Endothelial cell of umbilical vein (primary cell): ENCODE results near the gene KAZN. TPM values are rescaled to one million over a fixed set of nuclear protein-coding genes. Genes with fewer than 3 reads are reported as not detected.
"Not testable (repeated sequence)": the region's sequence is repeated elsewhere in the genome, so short reads cannot be mapped to it uniquely, and the experiment has no call there.

Experiments used
- BruUV-seq: library from RNA; stranded (reverse); fragments of 400-500 nt; replicated peaks from 2 replicates; lab custom pipeline; 2021; lab: Mats Ljungman, UMichigan
- CTCF ChIA-PET: fragments of 300-600, 350-600 bp; sonication (Branson Sonifier 250); formaldehyde crosslinking; loops from one replicate; lab custom pipeline; 2021; ENCODE audit warnings: antibody characterized with exemption, inconsistent platforms; lab: Charles Lee
- POLR2A ChIA-PET: fragments of 300-600, 350-600 bp; sonication (Branson Sonifier 250); formaldehyde crosslinking; loops from one replicate; lab custom pipeline; 2021; ENCODE audit warnings: antibody characterized with exemption, inconsistent platforms; lab: Charles Lee
- DNase-seq: peaks from one replicate; pipeline ENCODE4 v3.0.0-alpha.2; 2011; ENCODE audit warnings: low read depth, low spot score
- FAIRE-seq: peaks from 2 replicates; lab custom pipeline; 2011; peaks lifted over from hg19 to GRCh38; lab: Jason Lieb, UNC
- H2AFZ ChIP-seq: 2 replicates; pipeline ENCODE4 v1.6.0; 2012; ENCODE audit warnings: low read depth, low read length, control low read depth, inconsistent platforms
- H3K27ac ChIP-seq: 2 replicates; pipeline ENCODE4 v1.5.1; 2011; ENCODE audit warnings: low read depth, mild to moderate bottlenecking, control low read depth, low read length, moderate library complexity; ENCODE audit not compliant: insufficient read depth
- H3K27me3 ChIP-seq, 2 experiments: 2 replicates each; pipeline versions ENCODE4 v1.6.0 to v1.6.1; 2011; ENCODE audit warnings: low read length in 2 of 2, mixed read lengths in 1 of 2; ENCODE audit not compliant: control insufficient read depth in 2 of 2, insufficient read depth in 2 of 2
- H3K36me3 ChIP-seq, 2 experiments: 2 replicates in 1 of 2; 3 replicates in 1 of 2; pipeline ENCODE4 v1.5.1; 2011; ENCODE audit warnings: low read length in 2 of 2, mild to moderate bottlenecking in 1 of 2, moderate library complexity in 1 of 2; ENCODE audit not compliant: control insufficient read depth in 2 of 2, insufficient read depth in 2 of 2; ENCODE audit errors: extremely low read depth in 1 of 2
- H3K4me1 ChIP-seq: 3 replicates; pipeline ENCODE4 v1.5.1; 2011; ENCODE audit warnings: mild to moderate bottlenecking, low read length; ENCODE audit not compliant: control insufficient read depth, insufficient read depth; ENCODE audit errors: extremely low read depth
- H3K4me2 ChIP-seq: 2 replicates; pipeline ENCODE4 v1.6.1; 2011; ENCODE audit warnings: low read length, control low read depth, mixed read lengths; ENCODE audit not compliant: insufficient read depth
- H3K4me3 ChIP-seq, 3 experiments: fragments of 200-600 bp in 1 of 3; sonication (generic), shearing (Covaris generic) in 1 of 3; replicated peaks in 1 of 3; 2 replicates each; pipeline ENCODE4 v1.5.1; 2011 to 2016; ENCODE audit warnings: control low read depth in 3 of 3, low read length in 3 of 3, mild to moderate bottlenecking in 2 of 3, inconsistent platforms in 1 of 3, low read depth in 1 of 3, moderate library complexity in 1 of 3; ENCODE audit not compliant: insufficient read depth in 1 of 3
- H3K79me2 ChIP-seq: 2 replicates; pipeline ENCODE4 v1.6.0; 2012; ENCODE audit warnings: low read length, inconsistent platforms; ENCODE audit not compliant: control insufficient read depth, insufficient read depth
- H3K9ac ChIP-seq: replicated peaks from 2 replicates; pipeline ENCODE3; 2011; ENCODE audit warnings: low read length, control low read depth; ENCODE audit not compliant: insufficient read depth; ENCODE audit errors: extremely low read depth
- H3K9me1 ChIP-seq: replicated peaks from 3 replicates; pipeline ENCODE4 v1.6.0; 2011; ENCODE audit warnings: mild to moderate bottlenecking, low read length; ENCODE audit not compliant: control insufficient read depth, insufficient read depth; ENCODE audit errors: extremely low read depth
- H3K9me3 ChIP-seq: replicated peaks from 2 replicates; pipeline ENCODE4 v1.5.1; 2012; ENCODE audit warnings: low read length, inconsistent platforms; ENCODE audit not compliant: control insufficient read depth, insufficient read depth
- H4K20me1 ChIP-seq: replicated peaks from 2 replicates; pipeline ENCODE3; 2011; ENCODE audit warnings: mild to moderate bottlenecking, low read length; ENCODE audit not compliant: control insufficient read depth, insufficient read depth; ENCODE audit errors: extremely low read depth
- EZH2 ChIP-seq: IDR thresholded peaks from 2 replicates; pipeline ENCODE4 v1.6.1; 2012; ENCODE audit warnings: borderline replicate concordance, low read depth, mild to moderate bottlenecking, moderate library complexity, low read length, inconsistent platforms; ENCODE audit not compliant: severe bottlenecking
- FOS ChIP-seq: IDR thresholded peaks from 2 replicates; pipeline ENCODE4 v1.6.1; 2011; ENCODE audit warnings: mild to moderate bottlenecking, low read length, moderate library complexity, borderline replicate concordance; ENCODE audit not compliant: insufficient read depth
- GATA2 ChIP-seq: IDR thresholded peaks from 2 replicates; pipeline ENCODE4 v1.7.0; 2011; ENCODE audit warnings: low read depth, mild to moderate bottlenecking, moderate library complexity, mixed read lengths, low read length; ENCODE audit not compliant: insufficient read length, insufficient read depth
- JUN ChIP-seq: IDR thresholded peaks from 2 replicates; pipeline ENCODE4 v1.6.1; 2011; ENCODE audit warnings: borderline replicate concordance, low read depth; ENCODE audit not compliant: insufficient read length, insufficient read depth
- MAX ChIP-seq: IDR thresholded peaks from 2 replicates; pipeline ENCODE4 v1.6.1; 2011; ENCODE audit not compliant: insufficient read depth, insufficient read length
- MYC ChIP-seq: IDR thresholded peaks from one replicate; pipeline ENCODE4 v1.6.1; 2011; ENCODE audit warnings: mild to moderate bottlenecking, low read depth, low read length
- POLR2A ChIP-seq: IDR thresholded peaks from 2 replicates; pipeline ENCODE4 v1.6.1; 2012; ENCODE audit warnings: low read depth, mild to moderate bottlenecking, control low read depth, low read length
- POLR2AphosphoS5 ChIP-seq: IDR thresholded peaks from 2 replicates; pipeline ENCODE4 v1.6.1; 2012; ENCODE audit warnings: low read depth, mild to moderate bottlenecking, control low read depth, low read length, moderate library complexity; ENCODE audit not compliant: insufficient read depth
- dilution Hi-C: fragments of 300-500 bp; cut with MboI; formaldehyde crosslinking; loops from one replicate; pipeline ENCODE4 v1.15.0; 2019; ENCODE audit warnings: low sequenced_read_pairs; ENCODE audit not compliant: extremely low pct_ligation_motif_present
- intact Hi-C: fragments of 100-400 bp; cut with micrococcal nuclease; formaldehyde crosslinking; loops from one replicate; pipeline ENCODE4 v1.10.0; 2022
- polyA plus RNA-seq, 4 experiments: library from polyadenylated mRNA; depleted of rRNA in 3 of 4; stranded (reverse) in 3 of 4; unstranded in 1 of 4; fragments of >200 nt; gene quantifications; 2 replicates each; pipeline versions ENCODE4 v1.2.1 to v1.2.3, GENCODE V29; 2011 to 2012; ENCODE audit warnings: missing spikeins in 1 of 4
- total RNA-seq: library from RNA; stranded (reverse); gene quantifications from 2 replicates; pipeline ENCODE4 v1.2.3, GENCODE V29; 2021
- TF ChIP-seq, protein P1 (sequence below), 2 donors: IDR thresholded peaks; 1 replicate in 1 of 2; 2 replicates in 1 of 2; pipeline ENCODE4 v1.5.1; 2011; ENCODE audit warnings: low read length in 2 of 2, mild to moderate bottlenecking in 2 of 2, moderate library complexity in 2 of 2, control low read depth in 1 of 2, inconsistent platforms in 1 of 2, low read depth in 1 of 2; ENCODE audit not compliant: insufficient read depth in 1 of 2; ENCODE audit errors: extremely low read depth in 1 of 2

Gene KAZN
- total and polyA plus RNA-seq, 2 donors (not counting 3 experiments of a cell fraction or from before 2014, with no cell fraction given), result 1.6 to 5.8 TPM

DNA sequence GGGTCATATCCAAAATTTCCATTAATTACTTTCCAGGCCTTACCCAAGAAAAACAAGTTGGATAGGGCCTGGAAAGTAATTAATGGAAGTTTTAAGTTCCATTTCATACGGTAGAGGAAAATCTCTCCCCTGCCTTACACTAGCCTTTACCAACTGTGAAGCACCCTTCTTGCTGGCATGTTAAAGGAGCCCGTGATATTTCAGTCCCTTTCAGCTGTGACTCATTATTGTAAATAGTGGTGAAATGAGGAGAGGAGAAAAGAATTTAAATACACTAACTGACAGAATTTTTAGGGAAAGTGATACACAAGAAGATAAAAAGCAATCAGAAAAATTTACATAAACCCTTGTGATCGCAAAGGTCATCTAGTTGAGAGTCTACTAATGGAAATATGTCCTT, 20.3 kb upstream of the KAZN start:
- FAIRE-seq (no peak), DNase-seq (no peak)
- intact Hi-C loops, result no loop called here
- H3K4me2 ChIP-seq, result no peak overlapping the region
- no peak overlapping the region for H3K27ac ChIP-seq
- H3K9me3 ChIP-seq, result peaks cover 10% of the 10 kb centered on the region
- H3K27me3 ChIP-seq, result no peaks in the 10 kb centered on the region
- H2AFZ ChIP-seq, result no peak overlapping the region
- H3K4me3 ChIP-seq, result no peak overlapping the region
- CTCF ChIA-PET, result no interaction called here
- H4K20me1 ChIP-seq, result no peaks in the 10 kb centered on the region
- H3K79me2 ChIP-seq, result no peaks in the 10 kb centered on the region
- H3K9ac ChIP-seq, result no peak overlapping the region
- BruUV-seq, result no TSS peak
- dilution Hi-C loops, result no loop called here
- POLR2A ChIA-PET, result no interaction called here
- H3K36me3 ChIP-seq, result no peaks in the 10 kb centered on the region
- no peaks in the 10 kb centered on the region for H3K4me1 ChIP-seq
- H3K9me1 ChIP-seq, result no peaks in the 10 kb centered on the region
- no peak for TF ChIP-seq FOS
- no peak for TF ChIP-seq POLR2A
- TF ChIP-seq MYC, result no peak
- TF ChIP-seq EZH2, result no peak
- TF ChIP-seq JUN, result no peak
- TF ChIP-seq GATA2, result no peak
- no peak for TF ChIP-seq MAX
- no peak for TF ChIP-seq POLR2AphosphoS5
- TF ChIP-seq, protein P1, sequence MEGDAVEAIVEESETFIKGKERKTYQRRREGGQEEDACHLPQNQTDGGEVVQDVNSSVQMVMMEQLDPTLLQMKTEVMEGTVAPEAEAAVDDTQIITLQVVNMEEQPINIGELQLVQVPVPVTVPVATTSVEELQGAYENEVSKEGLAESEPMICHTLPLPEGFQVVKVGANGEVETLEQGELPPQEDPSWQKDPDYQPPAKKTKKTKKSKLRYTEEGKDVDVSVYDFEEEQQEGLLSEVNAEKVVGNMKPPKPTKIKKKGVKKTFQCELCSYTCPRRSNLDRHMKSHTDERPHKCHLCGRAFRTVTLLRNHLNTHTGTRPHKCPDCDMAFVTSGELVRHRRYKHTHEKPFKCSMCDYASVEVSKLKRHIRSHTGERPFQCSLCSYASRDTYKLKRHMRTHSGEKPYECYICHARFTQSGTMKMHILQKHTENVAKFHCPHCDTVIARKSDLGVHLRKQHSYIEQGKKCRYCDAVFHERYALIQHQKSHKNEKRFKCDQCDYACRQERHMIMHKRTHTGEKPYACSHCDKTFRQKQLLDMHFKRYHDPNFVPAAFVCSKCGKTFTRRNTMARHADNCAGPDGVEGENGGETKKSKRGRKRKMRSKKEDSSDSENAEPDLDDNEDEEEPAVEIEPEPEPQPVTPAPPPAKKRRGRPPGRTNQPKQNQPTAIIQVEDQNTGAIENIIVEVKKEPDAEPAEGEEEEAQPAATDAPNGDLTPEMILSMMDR (IDR thresholded peaks at IDR 0.05; ENCODE audit: extremely low read depth in 1 of 2, insufficient read depth in 1 of 2, low read depth in 1 of 2, low read length in 2 of 2), result no peak

- H3K4me2 ChIP-seq, H3K9ac ChIP-seq, H3K9me1 ChIP-seq, H2AFZ ChIP-seq, DNase-seq, FAIRE-seq, POLR2A ChIA-PET, H3K4me3 ChIP-seq, H3K27me3 ChIP-seq, H4K20me1 ChIP-seq, BruUV-seq, H3K27ac ChIP-seq, dilution Hi-C loops, intact Hi-C loops, H3K36me3 ChIP-seq, H3K9me3 ChIP-seq, CTCF ChIA-PET, H3K4me1 ChIP-seq, H3K79me2 ChIP-seq: not testable (repeated sequence)
Observed at GRCh38 chr1:14580295-14580694, 18.2 kb upstream of the KAZN start.
